ENCODE data around the gene DPYSL3.

GRCh38 chr5:147554261-147554817, 44.5 kb upstream of the DPYSL3 start:
- no peak for TF ChIP-seq POLR2A (IDR thresholded peaks at IDR 0.05)
- TF ChIP-seq, protein P1, sequence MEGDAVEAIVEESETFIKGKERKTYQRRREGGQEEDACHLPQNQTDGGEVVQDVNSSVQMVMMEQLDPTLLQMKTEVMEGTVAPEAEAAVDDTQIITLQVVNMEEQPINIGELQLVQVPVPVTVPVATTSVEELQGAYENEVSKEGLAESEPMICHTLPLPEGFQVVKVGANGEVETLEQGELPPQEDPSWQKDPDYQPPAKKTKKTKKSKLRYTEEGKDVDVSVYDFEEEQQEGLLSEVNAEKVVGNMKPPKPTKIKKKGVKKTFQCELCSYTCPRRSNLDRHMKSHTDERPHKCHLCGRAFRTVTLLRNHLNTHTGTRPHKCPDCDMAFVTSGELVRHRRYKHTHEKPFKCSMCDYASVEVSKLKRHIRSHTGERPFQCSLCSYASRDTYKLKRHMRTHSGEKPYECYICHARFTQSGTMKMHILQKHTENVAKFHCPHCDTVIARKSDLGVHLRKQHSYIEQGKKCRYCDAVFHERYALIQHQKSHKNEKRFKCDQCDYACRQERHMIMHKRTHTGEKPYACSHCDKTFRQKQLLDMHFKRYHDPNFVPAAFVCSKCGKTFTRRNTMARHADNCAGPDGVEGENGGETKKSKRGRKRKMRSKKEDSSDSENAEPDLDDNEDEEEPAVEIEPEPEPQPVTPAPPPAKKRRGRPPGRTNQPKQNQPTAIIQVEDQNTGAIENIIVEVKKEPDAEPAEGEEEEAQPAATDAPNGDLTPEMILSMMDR (IDR thresholded peaks at IDR 0.05), result no peak
